22Rv1 (cell line): ENCODE measurements around the gene RNF166.

Experiments used
- H3K27ac ChIP-seq: fragments of 450-650 bp; 2 replicates; pipeline ENCODE4 v1.5.1; 2017
- ZFX ChIP-seq: fragments of 450-650 bp; IDR thresholded peaks from 2 replicates; pipeline ENCODE4 v1.6.1; 2017; ENCODE audit warnings: antibody characterized with exemption, borderline replicate concordance
- TF ChIP-seq, protein P1 (sequence below): fragments of 450-650 bp; IDR thresholded peaks from 2 replicates; pipeline ENCODE4 v1.5.1; 2017; ENCODE audit warnings: mild to moderate bottlenecking

Gene RNF166

DNA sequence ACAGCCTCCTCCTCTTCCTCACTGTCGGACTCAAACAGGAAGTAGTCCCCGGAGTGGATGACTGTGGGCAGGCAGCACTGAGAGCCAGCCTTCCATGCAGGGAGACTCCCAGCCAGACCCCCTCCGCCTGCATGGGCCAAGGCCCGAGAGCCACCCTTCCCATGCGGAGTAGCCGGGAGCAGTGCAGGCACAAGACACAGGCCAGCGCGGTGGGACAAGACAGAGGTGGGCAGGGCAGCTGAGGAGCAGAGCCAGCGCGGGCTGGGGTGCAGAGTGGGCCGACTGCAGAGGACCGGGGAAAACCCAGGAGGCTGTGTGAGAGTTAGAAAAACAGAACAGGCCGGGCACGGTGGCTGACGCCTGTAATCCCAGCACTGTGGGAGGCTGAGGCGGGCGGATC, 17.7 kb upstream of the RNF166 start:
- TF ChIP-seq ZFX = no peak
- TF ChIP-seq, protein P1, sequence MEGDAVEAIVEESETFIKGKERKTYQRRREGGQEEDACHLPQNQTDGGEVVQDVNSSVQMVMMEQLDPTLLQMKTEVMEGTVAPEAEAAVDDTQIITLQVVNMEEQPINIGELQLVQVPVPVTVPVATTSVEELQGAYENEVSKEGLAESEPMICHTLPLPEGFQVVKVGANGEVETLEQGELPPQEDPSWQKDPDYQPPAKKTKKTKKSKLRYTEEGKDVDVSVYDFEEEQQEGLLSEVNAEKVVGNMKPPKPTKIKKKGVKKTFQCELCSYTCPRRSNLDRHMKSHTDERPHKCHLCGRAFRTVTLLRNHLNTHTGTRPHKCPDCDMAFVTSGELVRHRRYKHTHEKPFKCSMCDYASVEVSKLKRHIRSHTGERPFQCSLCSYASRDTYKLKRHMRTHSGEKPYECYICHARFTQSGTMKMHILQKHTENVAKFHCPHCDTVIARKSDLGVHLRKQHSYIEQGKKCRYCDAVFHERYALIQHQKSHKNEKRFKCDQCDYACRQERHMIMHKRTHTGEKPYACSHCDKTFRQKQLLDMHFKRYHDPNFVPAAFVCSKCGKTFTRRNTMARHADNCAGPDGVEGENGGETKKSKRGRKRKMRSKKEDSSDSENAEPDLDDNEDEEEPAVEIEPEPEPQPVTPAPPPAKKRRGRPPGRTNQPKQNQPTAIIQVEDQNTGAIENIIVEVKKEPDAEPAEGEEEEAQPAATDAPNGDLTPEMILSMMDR = no peak
- no peak overlapping the region for H3K27ac ChIP-seq

DNA sequence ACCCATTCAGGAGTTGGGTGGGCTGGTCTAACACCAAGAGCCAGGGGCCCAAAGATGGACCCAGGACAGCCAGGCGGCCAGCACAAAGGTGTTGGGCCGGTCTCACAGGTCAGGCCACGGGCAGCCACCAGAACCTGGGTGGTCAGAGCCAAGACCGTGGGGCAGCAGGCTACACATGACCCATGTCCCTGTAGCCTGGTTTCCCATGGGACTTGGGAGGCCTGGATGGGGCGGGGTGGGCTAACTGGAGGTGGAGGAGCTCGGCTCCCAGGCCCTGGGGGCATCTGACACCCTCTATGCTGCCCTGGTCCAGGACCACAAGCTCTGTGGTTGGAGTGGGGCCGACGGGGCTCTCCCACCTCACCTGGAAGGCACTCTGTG, 17.3 kb upstream of the RNF166 start:
- H3K27ac ChIP-seq = no peak overlapping the region
- no peak for TF ChIP-seq ZFX
- TF ChIP-seq, protein P1 = no peak

DNA sequence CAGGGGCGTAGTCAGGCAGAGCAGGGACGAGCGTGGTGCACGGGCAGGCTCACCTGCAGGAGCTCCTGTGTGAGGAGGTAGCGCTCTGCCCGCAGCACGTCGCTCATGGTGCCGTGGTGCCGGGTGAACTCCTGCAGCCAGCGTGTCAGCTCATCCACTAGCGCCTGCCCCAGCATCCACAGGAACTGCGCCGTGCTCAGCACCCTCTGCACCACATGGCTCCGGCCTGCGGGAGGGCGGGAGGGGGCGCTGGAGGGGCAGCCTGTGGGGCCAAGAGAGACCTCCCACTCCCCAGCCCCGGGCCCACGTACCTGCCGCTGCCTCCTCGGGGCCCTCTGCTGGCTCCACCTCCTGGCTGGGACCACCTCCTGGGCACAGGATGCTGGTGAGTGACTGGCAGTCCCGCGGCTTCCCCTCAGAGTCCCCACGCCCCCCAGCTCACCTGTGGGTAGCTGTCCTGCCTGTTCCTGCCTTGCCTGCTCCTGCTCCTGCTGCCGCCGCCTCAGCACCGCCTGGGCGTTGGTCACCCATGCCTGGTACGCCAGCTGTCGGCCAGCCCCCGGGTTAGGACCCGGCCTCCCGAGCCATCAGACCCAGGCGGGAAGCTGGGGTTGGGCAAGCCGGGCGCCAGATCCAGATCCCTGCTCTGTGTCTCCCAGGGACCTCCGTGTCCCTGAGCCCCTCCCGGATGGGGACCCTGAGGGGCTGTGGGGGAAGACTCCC, 16.7 kb upstream of the RNF166 start:
- H3K27ac ChIP-seq = no peak overlapping the region
- TF ChIP-seq ZFX = no peak
- TF ChIP-seq, protein P1 = no peak

DNA sequence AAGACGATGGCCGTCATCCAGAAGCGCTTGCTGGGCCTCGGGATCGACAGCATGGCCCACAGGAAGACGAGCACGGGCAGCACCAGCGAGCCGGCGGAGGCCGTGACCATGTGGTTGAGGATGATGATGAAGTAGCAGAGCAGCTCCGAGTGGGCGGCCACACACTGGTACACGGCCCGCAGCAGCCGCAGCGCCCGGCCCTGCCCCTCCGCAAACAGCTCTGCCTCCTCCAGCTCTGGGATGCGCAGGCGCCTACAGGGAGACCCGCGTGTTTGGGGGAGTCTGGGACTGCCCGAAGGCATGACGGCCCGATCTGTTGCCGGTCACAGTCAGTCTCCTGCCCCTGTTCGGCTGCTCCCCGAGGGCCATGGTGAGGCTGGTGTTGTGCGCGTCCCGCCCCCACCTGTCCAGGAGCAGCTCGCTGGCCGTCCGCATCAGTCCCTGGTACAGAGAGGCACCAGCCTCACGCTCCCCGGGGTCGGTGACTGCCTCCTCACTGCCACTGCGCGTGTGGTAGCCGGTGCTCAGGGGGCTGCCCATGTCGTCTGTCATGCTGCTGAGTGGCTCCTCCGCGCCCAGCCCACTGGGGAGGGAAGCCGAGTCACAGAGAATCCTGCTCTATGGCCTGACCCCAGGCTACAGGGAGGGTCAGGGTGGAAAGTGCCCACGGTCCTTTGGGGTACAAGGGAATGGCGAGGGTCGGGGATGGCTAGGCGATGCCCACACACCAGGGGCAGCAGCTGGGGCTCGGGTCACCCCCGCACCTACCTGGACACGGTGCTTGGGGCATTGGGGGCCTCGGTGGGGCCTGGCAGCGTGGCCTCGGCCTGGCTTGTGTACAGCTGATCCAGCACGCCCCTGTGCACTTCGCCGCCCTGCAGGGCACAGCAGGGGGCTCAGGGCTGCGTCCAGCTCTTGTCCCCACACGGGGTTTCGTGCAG, 15.9 kb upstream of the RNF166 start:
- TF ChIP-seq, protein P1 = no peak
- TF ChIP-seq ZFX = no peak

DNA sequence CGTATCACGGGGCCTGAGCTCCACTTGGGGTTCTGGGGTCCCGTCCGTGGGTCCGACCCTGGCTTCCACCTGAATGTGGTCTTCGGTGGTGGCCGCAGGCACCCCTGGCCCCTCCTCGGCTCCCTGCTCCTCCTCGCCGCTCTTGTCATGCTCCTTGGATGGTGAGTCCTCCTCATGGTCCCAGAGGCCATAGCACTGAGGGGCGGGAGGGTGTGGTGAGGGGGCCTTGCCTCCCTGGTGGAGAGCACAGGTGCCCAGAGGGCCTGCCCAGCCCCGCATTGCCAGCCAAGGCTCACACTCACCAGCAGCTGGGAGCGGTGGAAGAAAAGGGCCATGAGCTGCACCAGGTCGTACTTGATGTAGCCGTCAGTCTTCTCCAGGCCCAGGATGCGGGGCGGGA, 15.0 kb upstream of the RNF166 start:
- TF ChIP-seq, protein P1 = no peak
- TF ChIP-seq ZFX = no peak
- H3K27ac ChIP-seq = no peak overlapping the region

More for the DNA sequence above, 15.9 kb upstream of the RNF166 start:
- no peak overlapping the region for H3K27ac ChIP-seq

DNA sequence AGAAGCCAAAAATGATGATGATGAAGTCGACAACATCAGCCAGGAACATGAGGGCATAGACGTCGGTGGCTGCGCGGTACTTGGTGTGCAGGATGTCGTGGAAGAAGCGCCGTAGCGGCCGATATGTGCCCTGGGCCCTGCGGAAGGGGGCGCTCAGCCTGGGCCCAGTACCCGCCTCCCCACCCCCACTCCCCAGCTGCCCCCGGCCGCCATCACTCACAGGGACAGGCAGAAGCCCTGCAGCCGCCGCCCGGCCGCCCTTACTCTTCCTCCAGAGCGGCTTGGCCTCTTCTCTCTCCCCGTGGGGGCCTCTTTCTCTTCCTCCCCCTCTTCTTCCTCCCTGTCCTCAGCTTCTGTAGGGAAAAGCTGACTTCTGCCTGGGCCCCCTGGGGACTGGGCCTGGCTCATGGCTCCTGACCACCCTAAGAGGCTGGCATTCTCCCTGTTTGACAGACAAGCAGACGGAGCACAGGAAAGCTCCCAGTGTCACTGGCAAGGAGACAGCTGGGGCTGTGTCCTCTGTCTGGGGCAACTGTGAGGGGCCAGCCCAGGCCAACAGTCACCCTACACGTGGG, 14.3 kb upstream of the RNF166 start:
- TF ChIP-seq, protein P1 = no peak
- no peak for TF ChIP-seq ZFX
- no peak overlapping the region for H3K27ac ChIP-seq

DNA sequence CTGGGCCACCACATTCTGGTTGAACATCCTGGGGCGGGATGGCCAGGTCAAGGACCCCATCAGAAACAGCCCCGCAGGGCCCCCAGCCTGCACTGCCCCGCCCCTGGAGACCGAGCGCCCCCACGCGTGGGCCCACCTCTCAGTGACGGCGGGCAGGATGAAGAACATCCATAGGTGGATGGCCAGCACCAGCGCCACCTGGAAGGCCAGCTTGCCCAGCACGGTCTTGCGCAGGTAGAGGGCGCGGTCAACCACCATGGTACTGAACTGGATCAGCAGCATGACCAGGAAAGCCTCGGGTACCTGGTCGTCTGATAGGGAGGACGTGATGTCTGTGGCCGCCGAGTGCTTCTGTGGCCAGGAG, 13.7 kb upstream of the RNF166 start:
- no peak for TF ChIP-seq ZFX
- TF ChIP-seq, protein P1 = no peak

More for the DNA sequence above, 13.7 kb upstream of the RNF166 start:
- no peak overlapping the region for H3K27ac ChIP-seq
